Endothelial cell of umbilical vein (primary cell): ENCODE measurements around the gene ARHGAP18. TPM values are rescaled to one million over a fixed set of nuclear protein-coding genes. Genes with fewer than 3 reads are reported as not detected.

Source experiments
- BruUV-seq: library from RNA; stranded (reverse); fragments of 400-500 nt; replicated peaks from 2 replicates; lab custom pipeline; 2021; lab: Mats Ljungman, UMichigan
- CTCF ChIA-PET: fragments of 300-600, 350-600 bp; sonication (Branson Sonifier 250); formaldehyde crosslinking; loops from one replicate; lab custom pipeline; 2021; ENCODE audit warnings: antibody characterized with exemption, inconsistent platforms; lab: Charles Lee
- POLR2A ChIA-PET: fragments of 300-600, 350-600 bp; sonication (Branson Sonifier 250); formaldehyde crosslinking; loops from one replicate; lab custom pipeline; 2021; ENCODE audit warnings: antibody characterized with exemption, inconsistent platforms; lab: Charles Lee
- DNase-seq: peaks from one replicate; pipeline ENCODE4 v3.0.0-alpha.2; 2011; ENCODE audit warnings: low read depth, low spot score
- FAIRE-seq: peaks from 2 replicates; lab custom pipeline; 2011; peaks lifted over from hg19 to GRCh38; lab: Jason Lieb, UNC
- H2AFZ ChIP-seq: 2 replicates; pipeline ENCODE4 v1.6.0; 2012; ENCODE audit warnings: low read depth, low read length, control low read depth, inconsistent platforms
- H3K27ac ChIP-seq: 2 replicates; pipeline ENCODE4 v1.5.1; 2011; ENCODE audit warnings: low read depth, mild to moderate bottlenecking, control low read depth, low read length, moderate library complexity; ENCODE audit not compliant: insufficient read depth
- H3K27me3 ChIP-seq, 2 experiments: 2 replicates each; pipeline versions ENCODE4 v1.6.0 to v1.6.1; 2011; ENCODE audit warnings: low read length in 2 of 2, mixed read lengths in 1 of 2; ENCODE audit not compliant: control insufficient read depth in 2 of 2, insufficient read depth in 2 of 2
- H3K36me3 ChIP-seq, 2 experiments: 2 replicates in 1 of 2; 3 replicates in 1 of 2; pipeline ENCODE4 v1.5.1; 2011; ENCODE audit warnings: low read length in 2 of 2, mild to moderate bottlenecking in 1 of 2, moderate library complexity in 1 of 2; ENCODE audit not compliant: control insufficient read depth in 2 of 2, insufficient read depth in 2 of 2; ENCODE audit errors: extremely low read depth in 1 of 2
- H3K4me1 ChIP-seq: 3 replicates; pipeline ENCODE4 v1.5.1; 2011; ENCODE audit warnings: mild to moderate bottlenecking, low read length; ENCODE audit not compliant: control insufficient read depth, insufficient read depth; ENCODE audit errors: extremely low read depth
- H3K4me2 ChIP-seq: 2 replicates; pipeline ENCODE4 v1.6.1; 2011; ENCODE audit warnings: low read length, control low read depth, mixed read lengths; ENCODE audit not compliant: insufficient read depth
- H3K4me3 ChIP-seq, 3 experiments: fragments of 200-600 bp in 1 of 3; sonication (generic), shearing (Covaris generic) in 1 of 3; replicated peaks in 1 of 3; 2 replicates each; pipeline ENCODE4 v1.5.1; 2011 to 2016; ENCODE audit warnings: control low read depth in 3 of 3, low read length in 3 of 3, mild to moderate bottlenecking in 2 of 3, inconsistent platforms in 1 of 3, low read depth in 1 of 3, moderate library complexity in 1 of 3; ENCODE audit not compliant: insufficient read depth in 1 of 3
- H3K79me2 ChIP-seq: 2 replicates; pipeline ENCODE4 v1.6.0; 2012; ENCODE audit warnings: low read length, inconsistent platforms; ENCODE audit not compliant: control insufficient read depth, insufficient read depth
- H3K9ac ChIP-seq: replicated peaks from 2 replicates; pipeline ENCODE3; 2011; ENCODE audit warnings: low read length, control low read depth; ENCODE audit not compliant: insufficient read depth; ENCODE audit errors: extremely low read depth
- H3K9me1 ChIP-seq: replicated peaks from 3 replicates; pipeline ENCODE4 v1.6.0; 2011; ENCODE audit warnings: mild to moderate bottlenecking, low read length; ENCODE audit not compliant: control insufficient read depth, insufficient read depth; ENCODE audit errors: extremely low read depth
- H3K9me3 ChIP-seq: replicated peaks from 2 replicates; pipeline ENCODE4 v1.5.1; 2012; ENCODE audit warnings: low read length, inconsistent platforms; ENCODE audit not compliant: control insufficient read depth, insufficient read depth
- H4K20me1 ChIP-seq: replicated peaks from 2 replicates; pipeline ENCODE3; 2011; ENCODE audit warnings: mild to moderate bottlenecking, low read length; ENCODE audit not compliant: control insufficient read depth, insufficient read depth; ENCODE audit errors: extremely low read depth
- CTCF ChIP-seq, 2 donors: IDR thresholded peaks; 1 replicate in 1 of 2; 2 replicates in 1 of 2; pipeline ENCODE4 v1.5.1; 2011; ENCODE audit warnings: low read length in 2 of 2, mild to moderate bottlenecking in 2 of 2, moderate library complexity in 2 of 2, control low read depth in 1 of 2, inconsistent platforms in 1 of 2, low read depth in 1 of 2; ENCODE audit not compliant: insufficient read depth in 1 of 2; ENCODE audit errors: extremely low read depth in 1 of 2
- EZH2 ChIP-seq: IDR thresholded peaks from 2 replicates; pipeline ENCODE4 v1.6.1; 2012; ENCODE audit warnings: borderline replicate concordance, low read depth, mild to moderate bottlenecking, moderate library complexity, low read length, inconsistent platforms; ENCODE audit not compliant: severe bottlenecking
- GATA2 ChIP-seq: IDR thresholded peaks from 2 replicates; pipeline ENCODE4 v1.7.0; 2011; ENCODE audit warnings: low read depth, mild to moderate bottlenecking, moderate library complexity, mixed read lengths, low read length; ENCODE audit not compliant: insufficient read length, insufficient read depth
- JUN ChIP-seq: IDR thresholded peaks from 2 replicates; pipeline ENCODE4 v1.6.1; 2011; ENCODE audit warnings: borderline replicate concordance, low read depth; ENCODE audit not compliant: insufficient read length, insufficient read depth
- MYC ChIP-seq: IDR thresholded peaks from one replicate; pipeline ENCODE4 v1.6.1; 2011; ENCODE audit warnings: mild to moderate bottlenecking, low read depth, low read length
- dilution Hi-C: fragments of 300-500 bp; cut with MboI; formaldehyde crosslinking; loops from one replicate; pipeline ENCODE4 v1.15.0; 2019; ENCODE audit warnings: low sequenced_read_pairs; ENCODE audit not compliant: extremely low pct_ligation_motif_present
- intact Hi-C: fragments of 100-400 bp; cut with micrococcal nuclease; formaldehyde crosslinking; loops from one replicate; pipeline ENCODE4 v1.10.0; 2022
- polyA plus RNA-seq, 4 experiments: library from polyadenylated mRNA; depleted of rRNA in 3 of 4; stranded (reverse) in 3 of 4; unstranded in 1 of 4; fragments of >200 nt; gene quantifications; 2 replicates each; pipeline versions ENCODE4 v1.2.1 to v1.2.3, GENCODE V29; 2011 to 2012; ENCODE audit warnings: missing spikeins in 1 of 4
- total RNA-seq: library from RNA; stranded (reverse); gene quantifications from 2 replicates; pipeline ENCODE4 v1.2.3, GENCODE V29; 2021

The ARHGAP18 gene
- total and polyA plus RNA-seq, 2 donors (not counting 3 experiments of a cell fraction or from before 2014, with no cell fraction given), result 13.1 to 86.1 TPM

GRCh38 chr6:129675669-129676472 is 34.1 kb downstream of the ARHGAP18 start:
- Histone ChIP-seq H3K36me3 (peaks cover 0 to 3% of the 10 kb centered on the region in 2 experiments), H3K79me2 (peaks cover 74% of the 10 kb centered on the region), H3K9me1 (no peaks in the 10 kb centered on the region), H3K27me3 (no peaks in the 10 kb centered on the region), H3K4me1 (peaks cover 86% of the 10 kb centered on the region), H3K27ac (no peak overlapping the region), H4K20me1 (no peaks in the 10 kb centered on the region), H3K4me2 (no peak overlapping the region), H3K9me3 (no peaks in the 10 kb centered on the region), H2AFZ (no peak overlapping the region), H3K4me3 (no peak overlapping the region), H3K9ac (no peak overlapping the region)
- no peak for FAIRE-seq
- CTCF ChIA-PET, result interaction anchor here (0.6 to 0.9 kb wide), 3 partner anchors 8 to 353 kb away, joined by 3 to 4 read pairs (median 3); no protein-coding TSS in a partner anchor
- TF ChIP-seq JUN (no peak), EZH2 (no peak), GATA2 (no peak), CTCF (IDR thresholded peaks at IDR 0.05; ENCODE audit: extremely low read depth in 1 of 2, insufficient read depth in 1 of 2, low read depth in 1 of 2, low read length in 2 of 2) (no peak), MYC (no peak)
- POLR2A ChIA-PET, result interaction anchor here (0.6 kb wide), 1 partner anchor 32 kb away, joined by 3 read pairs; no protein-coding TSS in a partner anchor
- dilution Hi-C loops, result no loop called here
- BruUV-seq, result no TSS peak
- intact Hi-C loops, result no loop called here
- no peak for DNase-seq
